Colonic mucosa (tissue), 4 donors: ENCODE measurements around the gene SLC4A11. TPM values are rescaled to one million over a fixed set of nuclear protein-coding genes. Genes with fewer than 3 reads are reported as not detected.
"Not testable (repeated sequence)": the region's sequence is repeated elsewhere in the genome, so short reads cannot be mapped to it uniquely, and the experiment has no call there.

ENCODE experiments used
- DNase-seq: peaks from one replicate; pipeline ENCODE4 v3.0.0-alpha.2; 2020
- H3K27ac ChIP-seq: fragments of 200-600 bp; one replicate; pipeline ENCODE4 v1.8.0; 2021
- H3K27me3 ChIP-seq: fragments of 200-600 bp; one replicate; pipeline ENCODE4 v1.8.0; 2021
- H3K36me3 ChIP-seq: fragments of 200-600 bp; one replicate; pipeline ENCODE4 v1.8.0; 2021
- H3K4me1 ChIP-seq: fragments of 200-600 bp; one replicate; pipeline ENCODE4 v1.8.0; 2021; ENCODE audit warnings: mild to moderate bottlenecking
- H3K4me3 ChIP-seq: fragments of 200-600 bp; one replicate; pipeline ENCODE4 v1.8.0; 2021
- H3K9ac ChIP-seq, 2 donors: one replicate each; pipeline ENCODE4 v1.7.0; 2013; ENCODE audit warnings: control low read depth in 2 of 2, low read depth in 2 of 2, low read length in 2 of 2
- H3K9me3 ChIP-seq: fragments of 200-600 bp; one replicate; pipeline ENCODE4 v1.8.0; 2021
- CTCF ChIP-seq: fragments of 200-600 bp; IDR thresholded peaks from one replicate; pipeline ENCODE4 v1.8.0; 2022; ENCODE audit warnings: antibody characterized with exemption, mild to moderate bottlenecking
- intact Hi-C: fragments of 100-400 bp; cut with DNase I; formaldehyde crosslinking; loops from one replicate; pipeline ENCODE4 v1.14.1; 2022
- total RNA-seq, 2 donors: library from RNA; stranded (reverse); fragmentation: NEBNext Ultra II Directional in 1 of 2; extraction: Animal tissue kit (Norgen Biotek cat#: 25700) in 1 of 2; gene quantifications; one replicate each; pipeline ENCODE4 v1.2.1, GENCODE V29; 2021
- donor health status: healthy.
- donor health status: DM: no; HTN: no; CAD: no.
- donor health status: DM: no; HTN: no; CAD: no.

SLC4A11 gene
- total RNA-seq, 2 donors from 2014 or later: 1.2 to 2.6 TPM

DNA sequence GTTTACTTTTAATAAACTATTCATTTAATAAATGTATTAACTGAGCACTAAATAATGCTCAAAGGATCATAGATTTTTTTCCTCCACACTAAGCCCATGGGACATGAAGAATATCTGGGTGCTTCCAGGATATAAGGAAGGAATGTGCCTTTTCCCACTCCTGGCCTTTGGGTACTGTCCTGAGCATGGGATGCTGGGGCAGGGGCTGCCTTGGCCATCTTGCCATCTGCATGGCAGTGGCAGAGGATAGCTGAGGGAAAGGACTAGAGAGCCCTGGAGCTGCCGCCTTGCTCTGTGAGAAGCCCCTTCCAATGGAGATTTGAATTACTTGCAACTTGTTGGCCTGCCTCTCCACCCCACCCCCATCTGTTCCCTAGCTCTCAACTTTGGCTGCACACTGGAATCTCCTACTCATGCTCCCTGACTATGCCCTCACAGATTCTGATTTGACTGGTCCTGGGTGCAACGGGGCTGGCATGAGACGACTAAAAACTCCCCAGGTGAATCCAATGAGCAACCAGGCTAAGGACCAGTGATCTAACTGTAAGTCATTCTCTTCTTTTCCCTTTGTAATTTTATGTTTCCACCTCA, 50.1 kb downstream of the SLC4A11 start:
- no peaks in the 10 kb centered on the region for H3K27me3 ChIP-seq
- no peaks in the 10 kb centered on the region for H3K4me1 ChIP-seq
- no peaks in the 10 kb centered on the region for H3K9me3 ChIP-seq
- peaks cover 13% of the 10 kb centered on the region for H3K36me3 ChIP-seq
- intact Hi-C loops: no loop called here
- DNase-seq: no peak
- no peak overlapping the region for H3K4me3 ChIP-seq
- H3K9ac ChIP-seq: no peak overlapping the region
- H3K27ac ChIP-seq: no peak overlapping the region
- TF ChIP-seq CTCF: no peak

DNA sequence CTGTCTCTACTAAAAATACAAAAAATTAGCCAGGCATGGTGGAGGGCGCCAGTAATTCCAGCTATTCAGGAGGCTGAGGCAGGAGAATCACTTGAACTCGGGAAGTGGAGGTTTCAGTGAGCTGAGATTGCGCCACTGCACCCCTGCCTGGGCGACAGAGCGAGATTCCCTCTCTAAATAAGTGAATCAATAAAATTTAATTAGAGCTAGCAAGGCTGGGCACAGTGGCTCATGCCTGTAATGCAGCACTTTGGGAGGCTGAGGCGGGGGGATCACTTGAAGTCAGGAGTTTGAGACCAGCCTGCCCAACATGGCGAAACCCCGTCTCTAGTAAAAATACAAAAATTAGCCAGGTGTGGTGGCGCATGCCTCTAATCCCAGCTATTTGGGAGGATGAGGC, 51.1 kb downstream of the SLC4A11 start:
- peaks cover 13% of the 10 kb centered on the region for H3K36me3 ChIP-seq
- H3K4me1 ChIP-seq, intact Hi-C loops, DNase-seq, H3K9ac ChIP-seq, H3K27ac ChIP-seq, H3K27me3 ChIP-seq, H3K9me3 ChIP-seq, H3K4me3 ChIP-seq: not testable (repeated sequence)

DNA sequence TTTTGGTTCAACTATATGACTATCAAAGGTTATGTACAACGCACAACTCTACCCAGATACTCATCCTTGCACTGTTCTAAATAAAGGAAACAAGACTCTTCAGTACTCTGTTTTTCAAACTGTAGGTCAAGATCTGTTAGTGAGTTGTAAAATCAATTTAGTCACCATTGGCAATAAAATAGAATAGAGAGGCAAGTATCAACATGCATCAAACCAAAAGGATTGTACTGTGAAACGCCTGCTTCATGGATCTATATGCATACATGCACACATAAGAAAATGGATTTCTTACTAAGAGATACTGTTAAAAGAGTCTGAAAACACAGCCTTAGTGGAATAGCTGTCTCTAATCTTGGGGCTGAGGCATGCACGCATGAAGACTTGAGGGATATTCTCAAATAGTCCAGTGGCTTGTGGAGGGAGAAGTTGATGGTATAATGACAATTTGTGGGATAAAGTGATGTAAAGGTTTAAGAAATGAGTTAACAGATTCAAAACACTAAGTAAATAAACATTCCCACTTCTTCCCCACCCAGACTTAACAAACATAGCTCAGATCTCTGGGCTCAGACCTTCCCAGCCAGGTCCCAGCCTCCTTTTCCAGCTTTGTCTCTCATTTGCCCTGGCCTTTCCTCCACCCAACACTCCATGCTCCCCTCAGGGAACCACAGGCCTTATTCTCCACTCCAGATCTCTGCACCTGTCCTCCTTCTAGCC, 54.9 kb downstream of the SLC4A11 start:
- intact Hi-C loops: no loop called here
- Histone ChIP-seq H3K9me3 (no peaks in the 10 kb centered on the region), H3K4me1 (no peaks in the 10 kb centered on the region), H3K27ac (no peak overlapping the region), H3K9ac (no peak overlapping the region), H3K27me3 (no peaks in the 10 kb centered on the region), H3K4me3 (no peak overlapping the region), H3K36me3 (no peaks in the 10 kb centered on the region)
- no peak for TF ChIP-seq CTCF
- no peak for DNase-seq

GRCh38 chr20:3182429-3182828, 56.6 kb downstream of the SLC4A11 start:
- H3K9ac ChIP-seq, H3K27me3 ChIP-seq, H3K36me3 ChIP-seq, H3K4me3 ChIP-seq, H3K9me3 ChIP-seq, H3K27ac ChIP-seq, intact Hi-C loops, H3K4me1 ChIP-seq, DNase-seq: not testable (repeated sequence)

DNA sequence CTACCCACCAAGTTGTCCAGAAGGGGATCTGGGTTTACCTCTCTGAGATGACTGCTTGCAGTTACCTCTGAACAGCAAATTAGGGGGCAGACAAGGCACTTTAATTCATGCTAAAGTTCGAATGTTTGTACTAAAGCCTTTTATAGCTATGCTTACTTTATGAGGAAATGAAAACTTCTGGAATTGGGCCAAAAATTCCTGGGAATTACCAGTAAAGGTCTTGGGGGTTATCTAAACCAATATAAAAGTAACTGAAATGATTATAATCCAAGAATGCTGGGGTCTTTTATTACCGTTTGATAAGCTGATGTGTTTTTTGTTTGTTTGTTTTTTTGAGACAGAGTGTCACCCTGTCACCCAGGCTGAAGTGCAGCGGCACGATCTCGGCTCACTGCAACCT, 57.7 kb downstream of the SLC4A11 start:
- no peak for DNase-seq
- H3K27me3 ChIP-seq: no peaks in the 10 kb centered on the region

DNA sequence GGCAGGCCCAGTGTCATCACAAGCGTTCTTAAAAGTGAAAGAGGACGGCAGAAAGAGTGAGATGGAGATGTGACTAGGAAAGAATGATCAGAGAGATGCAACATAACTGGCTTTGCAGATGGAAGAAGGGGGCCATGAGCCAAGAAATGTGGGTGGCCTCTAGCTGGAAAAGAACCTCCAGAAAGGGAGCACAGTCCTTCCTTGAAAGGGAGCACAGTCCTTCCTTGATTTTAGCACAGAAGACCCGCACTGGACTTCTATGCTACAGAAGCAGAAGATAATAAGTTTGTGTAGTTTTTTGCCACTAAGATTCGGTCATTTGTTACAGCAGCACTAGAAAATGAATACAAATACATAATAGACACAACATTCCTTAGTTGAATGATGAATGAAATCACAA, 58.7 kb downstream of the SLC4A11 start:
- H3K9ac ChIP-seq: no peak overlapping the region
- no peak for TF ChIP-seq CTCF
- H3K27ac ChIP-seq: no peak overlapping the region
- no peak overlapping the region for H3K4me3 ChIP-seq
- intact Hi-C loops: no loop called here
- H3K9me3 ChIP-seq: no peaks in the 10 kb centered on the region
- no peaks in the 10 kb centered on the region for H3K36me3 ChIP-seq
- no peaks in the 10 kb centered on the region for H3K27me3 ChIP-seq
- no peaks in the 10 kb centered on the region for H3K4me1 ChIP-seq
- DNase-seq: no peak

More for the DNA sequence above, 57.7 kb downstream of the SLC4A11 start:
- TF ChIP-seq CTCF: no peak
- H3K36me3 ChIP-seq: no peaks in the 10 kb centered on the region
- intact Hi-C loops: no loop called here
- H3K4me1 ChIP-seq: no peaks in the 10 kb centered on the region
- no peak overlapping the region for H3K9ac ChIP-seq
- no peak overlapping the region for H3K4me3 ChIP-seq
- no peaks in the 10 kb centered on the region for H3K9me3 ChIP-seq
- no peak overlapping the region for H3K27ac ChIP-seq
